ENCODE data around the gene MPV17. TPM values are rescaled to one million over a fixed set of nuclear protein-coding genes. Genes with fewer than 3 reads are reported as not detected.

Gene MPV17
- total RNA-seq, 4 donors from 2014 or later, result 92.9 to 151 (median 116) TPM

- WGBS, 2 donors, result 8 to 10% methylated on average over 24 to 25 of the region's 75 CpGs
- H3K27ac ChIP-seq, result no peak overlapping the region
- H3K9me3 ChIP-seq, result no peaks in the 10 kb centered on the region
Observed at GRCh38 chr2:27307545-27308358, 15.1 kb downstream of the MPV17 start.

DNA sequence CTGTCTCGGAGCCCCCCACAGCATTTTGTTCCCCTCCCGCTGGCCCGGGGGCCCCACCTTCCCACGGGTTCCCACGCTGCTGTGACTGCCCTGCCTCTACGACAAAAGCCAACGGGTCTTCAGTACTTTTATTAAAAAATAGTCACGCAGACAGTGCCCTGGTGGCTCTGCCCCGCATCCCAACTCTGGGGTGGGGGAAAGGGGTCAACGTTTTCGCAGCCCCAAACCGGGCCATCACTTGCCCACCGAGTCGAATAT lies 15.7 kb downstream of the MPV17 start:
- no peak overlapping the region for H3K27ac ChIP-seq
- peaks cover 6 to 27% of the 10 kb centered on the region in 2 donors for H3K4me1 ChIP-seq
- DNase-seq, result no peak
- intact Hi-C loops (cut with DNase I), result loop anchor here (10.0 kb wide), 1 partner anchor 212 kb away; no protein-coding TSS in a partner anchor
- 13% methylated on average over 7 of the region's 14 CpGs; no CpG with 5 or more reads in 1 of the 2 donors for WGBS, 2 donors
- no peaks in the 10 kb centered on the region for H3K9me3 ChIP-seq
- TF ChIP-seq POLR2A (IDR thresholded peaks at IDR 0.05), result no peak
- peaks cover 18% of the 10 kb centered on the region for H3K27me3 ChIP-seq
- no peak overlapping the region for H3K4me3 ChIP-seq (replicated peaks in 1 of 3)
- no peaks in the 10 kb centered on the region for H3K36me3 ChIP-seq

More at GRCh38 chr2:27307545-27308358, 15.1 kb downstream of the MPV17 start:
- TF ChIP-seq, protein P1, sequence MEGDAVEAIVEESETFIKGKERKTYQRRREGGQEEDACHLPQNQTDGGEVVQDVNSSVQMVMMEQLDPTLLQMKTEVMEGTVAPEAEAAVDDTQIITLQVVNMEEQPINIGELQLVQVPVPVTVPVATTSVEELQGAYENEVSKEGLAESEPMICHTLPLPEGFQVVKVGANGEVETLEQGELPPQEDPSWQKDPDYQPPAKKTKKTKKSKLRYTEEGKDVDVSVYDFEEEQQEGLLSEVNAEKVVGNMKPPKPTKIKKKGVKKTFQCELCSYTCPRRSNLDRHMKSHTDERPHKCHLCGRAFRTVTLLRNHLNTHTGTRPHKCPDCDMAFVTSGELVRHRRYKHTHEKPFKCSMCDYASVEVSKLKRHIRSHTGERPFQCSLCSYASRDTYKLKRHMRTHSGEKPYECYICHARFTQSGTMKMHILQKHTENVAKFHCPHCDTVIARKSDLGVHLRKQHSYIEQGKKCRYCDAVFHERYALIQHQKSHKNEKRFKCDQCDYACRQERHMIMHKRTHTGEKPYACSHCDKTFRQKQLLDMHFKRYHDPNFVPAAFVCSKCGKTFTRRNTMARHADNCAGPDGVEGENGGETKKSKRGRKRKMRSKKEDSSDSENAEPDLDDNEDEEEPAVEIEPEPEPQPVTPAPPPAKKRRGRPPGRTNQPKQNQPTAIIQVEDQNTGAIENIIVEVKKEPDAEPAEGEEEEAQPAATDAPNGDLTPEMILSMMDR (IDR thresholded peaks at IDR 0.05), result no peak
- TF ChIP-seq POLR2A (IDR thresholded peaks at IDR 0.05), result no peak
- no peak for DNase-seq
- no peak overlapping the region for H3K4me3 ChIP-seq (replicated peaks in 1 of 3)
- peaks cover 18% of the 10 kb centered on the region for H3K27me3 ChIP-seq
- intact Hi-C loops (cut with DNase I), result loop anchor here (10.0 kb wide), 1 partner anchor 213 kb away; no protein-coding TSS in a partner anchor
- peaks cover 6 to 27% of the 10 kb centered on the region in 2 donors for H3K4me1 ChIP-seq
- H3K36me3 ChIP-seq, result no peaks in the 10 kb centered on the region

GRCh38 chr2:27306573-27307286 lies 16.2 kb downstream of the MPV17 start:
- Histone ChIP-seq H3K27me3 (peaks cover 18% of the 10 kb centered on the region), H3K9me3 (no peaks in the 10 kb centered on the region), H3K27ac (no peak overlapping the region), H3K36me3 (no peaks in the 10 kb centered on the region), H3K4me1 (peaks cover 6 to 27% of the 10 kb centered on the region in 2 donors), H3K4me3 (replicated peaks in 1 of 3) (no peak overlapping the region)
- TF ChIP-seq POLR2A (IDR thresholded peaks at IDR 0.05), result no peak
- TF ChIP-seq, protein P1 (IDR thresholded peaks at IDR 0.05), result no peak
- intact Hi-C loops (cut with DNase I), result loop anchor here (10.0 kb wide), 1 partner anchor 212 kb away; no protein-coding TSS in a partner anchor
- DNase-seq, result no peak
- 3 to 8% methylated on average over 18 to 25 of the region's 51 CpGs for WGBS, 2 donors

GRCh38 chr2:27306136-27306535 lies 16.8 kb downstream of the MPV17 start:
- WGBS, 2 donors, result 28 to 35% methylated on average over 11 to 15 of the region's 26 CpGs
- Histone ChIP-seq H3K36me3 (no peaks in the 10 kb centered on the region), H3K4me1 (peaks cover 6 to 27% of the 10 kb centered on the region in 2 donors), H3K27ac (no peak overlapping the region), H3K4me3 (replicated peaks in 1 of 3) (no peak overlapping the region), H3K27me3 (peaks cover 18% of the 10 kb centered on the region), H3K9me3 (no peaks in the 10 kb centered on the region)
- peak; percentile 22 to 28 for DNase-seq
- no peak for TF ChIP-seq POLR2A (IDR thresholded peaks at IDR 0.05)
- TF ChIP-seq, protein P1 (IDR thresholded peaks at IDR 0.05), result no peak
- intact Hi-C loops (cut with DNase I), result loop anchor here (10.0 kb wide), 1 partner anchor 211 kb away; no protein-coding TSS in a partner anchor

DNA sequence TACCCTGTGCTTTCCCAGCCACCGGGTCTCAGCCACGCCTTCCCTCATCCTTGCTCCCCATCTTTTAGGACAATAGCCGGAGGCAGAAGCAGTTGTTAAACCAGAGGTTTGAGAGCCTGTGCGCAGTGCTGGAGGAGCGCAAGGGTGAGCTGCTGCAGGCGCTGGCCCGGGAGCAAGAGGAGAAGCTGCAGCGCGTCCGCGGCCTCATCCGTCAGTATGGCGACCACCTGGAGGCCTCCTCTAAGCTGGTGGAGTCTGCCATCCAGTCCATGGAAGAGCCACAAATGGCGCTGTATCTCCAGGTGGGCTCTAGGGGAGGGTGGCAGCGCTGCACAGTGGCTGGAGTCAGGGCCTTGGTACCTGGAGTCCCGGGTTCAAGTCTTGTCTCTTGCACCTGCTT lies 17.4 kb downstream of the MPV17 start:
- peaks cover 18% of the 10 kb centered on the region for H3K27me3 ChIP-seq
- TF ChIP-seq POLR2A (IDR thresholded peaks at IDR 0.05), result no peak
- TF ChIP-seq, protein P1 (IDR thresholded peaks at IDR 0.05), result no peak
- 89 to 90% methylated on average over 8 to 15 of the region's 16 CpGs for WGBS, 2 donors
- no peaks in the 10 kb centered on the region for H3K9me3 ChIP-seq
- no peak for DNase-seq
- no peaks in the 10 kb centered on the region for H3K36me3 ChIP-seq
- no peak overlapping the region for H3K27ac ChIP-seq
- H3K4me3 ChIP-seq (replicated peaks in 1 of 3), result no peak overlapping the region
- intact Hi-C loops (cut with DNase I), result loop anchor here (10.0 kb wide), 1 partner anchor 211 kb away; no protein-coding TSS in a partner anchor
- H3K4me1 ChIP-seq, result peaks cover 6 to 27% of the 10 kb centered on the region in 2 donors
